UCSD-AML1 (cell line): ENCODE results near the gene BBOF1.
"Not testable (repeated sequence)": the region's sequence is repeated elsewhere in the genome, so short reads cannot be mapped to it uniquely, and the experiment has no call there.

ENCODE experiments used
- DNase-seq: peaks from one replicate; lab custom pipeline; 2025; ENCODE audit not compliant: unreplicated experiment; lab: John Stamatoyannopoulos, UW

Gene BBOF1, protein sequence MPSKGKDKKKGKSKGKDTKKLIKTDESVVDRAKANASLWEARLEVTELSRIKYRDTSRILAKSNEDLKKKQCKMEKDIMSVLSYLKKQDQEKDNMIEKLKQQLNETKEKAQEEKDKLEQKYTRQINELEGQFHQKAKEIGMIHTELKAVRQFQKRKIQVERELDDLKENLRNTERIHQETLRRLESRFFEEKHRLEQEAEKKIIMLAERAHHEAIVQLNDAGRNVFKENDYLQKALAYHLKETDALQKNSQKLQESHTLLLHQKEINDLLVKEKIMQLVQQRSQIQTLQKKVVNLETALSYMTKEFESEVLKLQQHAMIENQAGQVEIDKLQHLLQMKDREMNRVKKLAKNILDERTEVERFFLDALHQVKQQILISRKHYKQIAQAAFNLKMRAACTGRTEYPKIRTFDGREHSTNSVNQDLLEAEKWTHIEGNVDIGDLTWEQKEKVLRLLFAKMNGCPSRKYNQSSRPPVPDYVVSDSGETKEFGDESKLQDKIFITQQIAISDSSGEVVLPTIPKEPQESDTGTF

DNA sequence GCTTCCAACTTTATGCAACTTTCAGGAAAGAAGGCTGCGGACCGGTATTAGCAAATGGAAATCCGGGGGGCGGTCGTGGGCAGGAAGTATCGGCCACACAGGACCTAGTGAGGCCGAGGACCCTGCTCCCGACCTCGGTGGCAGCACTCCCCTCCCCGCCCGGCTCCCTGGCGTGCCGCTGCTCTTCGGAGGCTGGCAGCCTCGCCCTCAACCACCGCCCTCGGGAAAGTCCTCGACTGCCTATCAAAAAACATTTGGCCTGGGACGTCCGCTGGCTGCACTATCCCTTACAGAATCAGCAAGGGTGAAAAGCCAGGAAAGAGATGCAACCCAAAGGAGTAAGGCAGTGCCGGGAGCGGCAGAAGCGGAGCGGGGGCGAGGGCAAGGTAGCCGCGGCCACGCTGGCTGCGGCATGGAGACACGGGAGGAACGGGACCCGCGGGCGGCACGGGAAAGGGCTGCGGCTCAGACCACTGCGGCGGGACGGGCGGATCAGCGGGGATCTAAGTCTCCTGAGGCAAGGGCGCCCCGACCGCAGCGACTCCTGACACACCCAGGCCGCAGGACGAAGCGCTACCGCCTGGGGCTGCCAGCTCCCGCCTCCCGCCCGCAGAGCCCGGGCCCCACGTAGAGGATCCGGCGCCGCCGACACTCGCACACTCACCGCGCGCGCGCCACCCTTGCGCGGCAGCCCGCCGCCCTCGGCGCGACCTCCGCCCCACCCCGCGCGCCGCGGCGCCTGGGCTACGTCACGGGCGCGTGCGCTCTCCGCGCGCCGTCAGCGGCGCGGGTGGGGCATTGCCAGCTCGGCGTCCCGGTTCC lies at the start of gene BBOF1, which contains the start of gene ENTPD5:
TSS of gene BBOF1 (plus strand) at position 764 of the 822 bp plus-strand sequence. CDS start 130 bp downstream, outside the sequence.
TSS of gene ENTPD5 (minus strand) at position 703 of the 822 bp plus-strand sequence. CDS start 31,186 bp downstream, outside the sequence.
- peak; percentile 90 for DNase-seq

DNA sequence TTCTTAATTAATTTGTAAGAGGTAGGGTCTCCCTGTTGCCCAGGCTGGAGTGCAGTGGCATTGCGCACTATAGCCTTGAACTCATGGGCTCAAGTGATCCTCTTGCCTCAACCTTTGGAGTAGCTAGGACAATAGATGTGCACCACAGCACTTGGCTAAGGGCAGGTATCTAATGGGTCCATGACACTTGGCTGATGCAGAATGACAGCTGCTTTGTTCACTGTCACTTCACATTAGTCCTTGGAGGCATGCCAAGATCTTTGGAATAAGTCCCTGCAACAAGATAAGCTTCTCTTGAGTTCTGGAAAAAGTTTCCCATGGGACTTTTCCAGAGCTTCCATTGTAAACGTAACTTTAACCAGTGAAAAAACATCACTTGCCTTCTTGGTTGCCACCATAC lies 45.7 kb upstream of the BBOF1 start:
- DNase-seq, result no peak

DNA sequence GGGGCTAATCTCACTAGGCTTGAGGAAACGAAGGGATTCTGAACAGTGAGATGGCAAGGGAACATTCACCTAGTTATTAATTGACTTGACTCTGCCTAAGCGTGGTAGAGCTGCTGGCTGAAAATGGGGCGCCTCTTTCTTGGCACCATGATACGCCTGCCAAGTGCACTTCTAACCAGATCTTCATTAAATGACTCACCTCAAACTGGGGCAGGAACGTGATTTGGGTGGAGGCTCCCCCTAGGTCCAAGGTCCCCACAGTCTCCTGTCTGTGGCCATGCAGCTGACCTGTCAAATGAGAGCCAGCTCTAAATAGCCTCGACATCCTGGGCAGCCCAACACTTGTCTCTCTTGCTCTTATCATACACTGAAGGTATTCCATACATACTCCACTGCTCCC lies 43.0 kb upstream of the BBOF1 start:
- DNase-seq, result no peak

DNA sequence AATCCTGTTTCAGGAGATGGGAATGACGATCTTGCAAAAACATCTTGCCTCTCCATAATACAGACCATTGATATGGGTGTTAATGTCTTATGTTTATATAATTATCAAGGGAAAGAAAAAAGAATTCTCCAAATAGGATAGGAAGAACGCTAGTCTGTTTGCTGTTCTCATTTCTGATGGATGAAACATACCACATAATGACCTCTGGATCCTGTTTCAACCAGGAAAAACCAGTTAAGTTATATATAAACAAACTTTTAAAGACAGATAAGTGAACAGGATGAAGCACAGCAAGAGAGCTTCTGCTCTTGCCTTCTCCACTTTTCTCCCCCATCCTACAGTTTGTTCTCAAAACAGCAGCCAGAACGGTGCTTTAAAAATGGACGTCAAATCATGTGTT lies 41.3 kb upstream of the BBOF1 start:
- DNase-seq, result no peak

DNA sequence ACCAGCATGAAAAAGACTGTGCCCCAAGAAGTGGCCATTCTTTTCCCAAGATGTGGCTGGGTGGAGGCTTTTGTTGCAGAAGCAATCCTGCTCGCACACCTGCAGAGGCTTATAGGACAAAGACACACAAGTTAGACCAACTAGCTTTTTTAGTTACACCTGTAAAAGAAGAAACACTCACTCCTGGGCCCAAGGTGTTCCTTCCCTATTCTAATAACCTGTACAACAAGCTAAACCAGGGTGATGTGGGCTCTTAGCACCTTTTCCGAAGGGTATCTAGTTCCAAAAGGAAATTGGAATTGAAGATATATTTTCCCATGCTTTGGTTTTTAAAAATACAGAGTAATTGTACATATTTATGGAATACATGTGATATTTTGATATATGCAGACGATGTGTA lies 31.1 kb upstream of the BBOF1 start:
- DNase-seq, result no peak

DNA sequence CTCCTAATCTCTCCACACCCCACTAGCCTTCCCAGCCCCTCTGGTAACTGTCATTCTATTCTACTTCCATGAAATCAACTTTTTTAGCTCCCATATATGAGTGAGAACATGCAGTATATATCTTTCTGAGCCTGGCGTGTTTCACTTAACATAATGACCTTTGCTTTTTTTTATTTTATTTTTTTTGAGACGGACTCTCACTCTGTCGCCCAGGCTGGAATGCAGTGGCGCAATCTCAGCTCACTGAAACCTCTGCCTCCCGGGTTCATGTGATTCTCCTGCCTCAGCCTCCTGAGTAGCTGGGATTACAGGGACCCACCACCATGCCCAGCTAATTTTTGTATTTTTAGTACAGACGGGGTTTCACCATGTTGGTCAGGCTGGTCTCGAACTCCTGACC lies 30.5 kb upstream of the BBOF1 start:
- not testable (repeated sequence) for DNase-seq

DNA sequence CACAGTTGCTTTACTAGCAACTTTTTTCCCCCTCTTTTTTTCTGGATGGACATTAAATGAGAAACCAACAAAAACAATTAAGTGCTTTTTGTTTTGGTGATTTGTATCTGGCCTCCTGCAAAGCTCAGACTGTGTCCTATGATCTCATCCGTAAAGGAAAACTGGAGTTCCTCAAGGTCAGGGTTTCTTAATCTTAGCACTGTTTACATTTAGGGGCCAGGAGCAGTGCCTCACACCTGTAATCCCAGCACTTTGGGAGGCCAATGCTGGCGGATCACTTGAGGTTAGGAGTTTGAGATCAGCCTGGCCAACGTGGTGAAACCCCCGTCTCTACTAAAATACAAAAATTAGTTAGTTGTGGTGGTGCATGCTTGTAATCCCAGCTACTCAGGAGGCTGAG lies 28.1 kb upstream of the BBOF1 start:
- DNase-seq, result no peak

DNA sequence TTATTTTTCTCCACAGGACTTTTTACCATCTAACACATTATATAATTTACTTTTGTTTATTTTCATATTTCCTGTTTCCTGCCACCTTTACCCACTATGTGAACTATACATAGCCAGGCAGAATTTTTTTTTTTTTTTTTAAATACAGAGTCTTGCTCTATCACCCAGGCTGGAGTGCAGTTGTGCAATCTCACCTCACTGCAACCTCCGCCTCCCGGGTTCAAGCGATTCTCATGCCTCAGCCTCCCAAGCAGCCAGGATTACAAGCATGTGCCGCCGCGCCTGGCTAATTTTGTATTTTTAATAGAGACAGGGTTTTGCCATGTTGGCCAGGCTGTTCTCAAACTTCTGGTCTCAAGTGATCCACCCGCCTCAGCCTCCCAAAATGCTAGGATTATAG lies 24.2 kb upstream of the BBOF1 start:
- not testable (repeated sequence) for DNase-seq

DNA sequence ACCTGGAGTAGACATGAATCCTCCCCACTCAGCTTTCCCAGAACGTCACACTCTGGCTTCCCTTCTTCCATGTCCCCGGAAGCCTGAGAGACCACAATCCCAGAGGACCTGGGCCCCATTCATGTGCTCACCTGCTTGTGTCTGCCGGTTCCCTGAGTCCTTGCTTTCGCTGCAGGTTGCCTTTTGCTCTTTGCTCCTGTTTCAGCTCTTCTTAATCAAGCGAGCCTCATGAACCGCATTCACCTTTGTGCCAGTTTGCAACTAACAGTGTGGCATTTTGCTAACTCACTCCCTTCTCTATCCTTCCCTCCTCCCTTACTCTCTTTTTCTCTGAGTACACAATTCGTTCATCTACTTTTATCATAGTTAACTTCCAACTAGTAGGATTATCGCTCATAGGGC lies 23.2 kb upstream of the BBOF1 start:
- DNase-seq, result no peak

DNA sequence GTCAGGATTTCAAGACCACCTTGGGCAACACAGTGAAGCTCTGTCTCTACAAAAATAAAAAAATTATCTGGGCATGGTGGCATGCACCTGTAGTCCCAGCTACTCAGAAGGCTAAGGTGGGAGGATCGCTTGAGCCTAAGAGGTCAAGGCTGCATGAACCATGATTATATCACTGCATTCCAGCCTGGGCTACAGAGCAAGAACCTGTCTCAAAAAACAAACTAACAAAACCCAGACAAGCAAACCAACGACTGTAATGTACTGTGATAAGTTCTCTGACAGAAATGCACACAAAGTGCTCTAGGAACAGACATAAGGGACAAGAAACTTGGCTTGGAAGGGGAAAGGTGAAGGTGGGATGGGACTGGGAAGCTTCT lies 22.4 kb upstream of the BBOF1 start:
- DNase-seq, result no peak

DNA sequence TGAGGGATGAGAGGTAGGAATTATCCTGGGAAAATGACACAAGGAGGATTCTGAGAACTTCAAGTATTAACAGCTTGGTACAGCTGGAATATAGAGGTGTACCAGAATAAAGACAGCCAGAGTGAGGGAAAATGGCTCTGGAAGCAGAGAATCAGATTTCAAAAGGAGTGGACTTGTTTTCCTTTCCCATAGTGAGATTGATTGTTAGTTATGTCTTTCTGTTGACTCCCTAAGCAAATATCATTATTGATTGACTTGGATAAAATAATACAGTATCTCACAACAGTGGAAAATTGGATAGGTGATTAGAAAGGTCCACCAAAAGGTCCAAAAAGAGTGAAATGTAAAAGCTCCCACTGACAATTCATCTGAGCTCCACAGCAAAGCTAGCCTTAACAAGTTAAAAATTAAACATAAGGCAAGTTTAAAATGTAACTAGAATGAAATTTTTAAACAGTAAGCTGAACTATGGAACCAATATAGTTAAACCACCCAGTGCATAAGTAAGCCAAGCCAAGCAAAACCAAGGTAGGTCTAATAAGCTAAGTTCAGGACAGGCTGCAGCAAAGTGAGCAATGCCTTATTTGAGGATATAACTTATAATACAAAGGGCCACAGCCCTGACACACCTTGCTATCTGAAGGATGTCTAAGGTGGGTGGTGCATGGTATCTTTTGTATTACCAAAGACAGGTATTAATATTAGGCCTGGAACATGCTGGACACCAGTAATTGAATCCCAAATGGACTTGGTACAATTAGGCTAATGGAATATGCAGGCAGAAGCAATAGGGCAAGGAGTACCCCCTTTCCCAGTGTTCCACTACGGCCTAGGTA lies 21.8 kb upstream of the BBOF1 start:
- no peak for DNase-seq

DNA sequence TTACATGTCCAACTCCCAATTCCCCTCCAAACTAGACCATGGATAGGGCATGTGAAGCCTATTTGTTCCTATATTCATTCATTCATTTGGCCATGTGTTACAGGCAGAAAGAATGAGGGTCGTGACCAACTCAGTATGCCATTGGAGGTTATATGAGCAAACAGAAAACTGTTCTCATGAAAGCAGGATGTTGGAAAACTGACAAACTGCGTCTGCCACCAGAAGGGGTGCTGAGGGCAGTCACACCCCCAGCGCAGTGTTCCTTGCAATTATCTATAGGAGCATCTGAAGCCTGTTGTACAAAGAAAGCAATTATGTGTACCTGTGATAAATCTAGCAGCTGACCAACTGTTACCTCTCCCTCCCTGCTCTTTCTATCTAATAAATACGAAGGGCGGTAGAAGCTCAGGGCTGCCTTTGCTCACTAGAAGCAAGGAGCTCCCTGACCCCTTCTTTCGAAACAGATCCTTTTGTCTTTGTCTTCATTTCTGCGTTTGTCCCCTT lies 21.2 kb upstream of the BBOF1 start:
- DNase-seq, result no peak

DNA sequence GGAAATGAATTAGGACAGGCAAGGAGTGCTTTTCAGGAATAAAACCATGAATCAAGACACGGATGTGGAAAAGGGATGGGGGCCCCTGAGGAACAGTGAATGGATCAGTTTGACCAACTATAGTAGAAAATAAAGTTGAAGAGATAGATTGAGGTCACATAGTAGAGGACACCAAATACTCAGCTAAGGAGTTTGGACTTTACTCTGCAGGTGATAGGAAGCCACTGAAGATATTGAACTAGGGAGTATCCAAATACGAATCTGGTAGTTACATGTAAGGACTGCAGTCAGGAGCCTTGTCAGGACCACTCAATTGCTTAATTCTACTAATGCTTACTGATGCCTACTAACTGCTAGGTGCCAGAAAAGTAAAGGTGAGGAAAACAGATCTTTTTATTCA lies 20.4 kb upstream of the BBOF1 start:
- DNase-seq, result no peak

DNA sequence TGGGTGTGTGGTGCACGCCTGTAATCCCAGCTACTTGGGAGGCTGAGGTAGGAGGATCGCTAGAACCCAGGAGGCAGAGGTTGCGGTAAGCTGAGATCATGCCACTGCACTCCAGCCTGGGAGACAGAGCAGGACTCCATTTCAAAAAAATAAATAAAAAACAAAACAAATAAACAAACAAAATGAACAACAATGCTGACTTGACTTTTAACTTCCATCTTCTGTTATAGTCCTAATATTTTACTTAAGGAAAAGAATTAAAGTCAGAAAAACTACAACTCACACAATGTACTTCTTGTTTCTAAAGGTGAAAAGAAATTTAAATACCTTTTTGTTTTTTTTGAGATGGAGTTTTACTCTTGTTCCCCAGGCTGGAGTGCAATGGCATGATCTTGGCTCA lies 13.5 kb upstream of the BBOF1 start:
- not testable (repeated sequence) for DNase-seq

DNA sequence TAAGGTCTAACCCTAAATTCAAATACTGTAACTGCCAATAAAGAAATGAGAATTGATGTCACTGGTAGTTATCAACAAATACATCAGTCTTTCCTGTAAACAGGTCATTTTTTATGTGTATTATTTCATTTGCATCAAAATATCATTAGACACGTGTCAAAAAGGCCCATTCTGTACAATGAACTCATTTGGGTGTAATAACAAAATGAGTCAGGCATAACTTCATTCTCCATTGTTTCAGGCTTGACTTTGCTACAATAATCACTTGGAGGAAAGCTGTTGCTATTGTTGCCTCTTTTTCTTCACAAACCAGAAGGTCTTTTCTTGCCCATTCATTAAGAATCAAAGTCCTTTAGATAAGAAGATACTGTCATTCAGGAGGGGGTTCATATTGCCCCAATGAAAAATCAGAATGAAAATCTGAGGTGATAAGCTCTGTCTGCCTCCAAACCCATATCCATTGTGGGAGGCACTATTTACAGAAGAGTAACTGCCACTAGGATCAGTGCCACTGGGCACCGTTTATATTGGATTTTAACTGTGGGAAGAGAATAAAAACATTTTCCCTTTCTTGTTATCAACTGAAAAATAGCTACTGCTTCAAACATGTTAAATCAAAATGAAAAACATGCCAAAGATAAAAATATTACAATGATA lies 10.2 kb upstream of the BBOF1 start:
- DNase-seq, result no peak

DNA sequence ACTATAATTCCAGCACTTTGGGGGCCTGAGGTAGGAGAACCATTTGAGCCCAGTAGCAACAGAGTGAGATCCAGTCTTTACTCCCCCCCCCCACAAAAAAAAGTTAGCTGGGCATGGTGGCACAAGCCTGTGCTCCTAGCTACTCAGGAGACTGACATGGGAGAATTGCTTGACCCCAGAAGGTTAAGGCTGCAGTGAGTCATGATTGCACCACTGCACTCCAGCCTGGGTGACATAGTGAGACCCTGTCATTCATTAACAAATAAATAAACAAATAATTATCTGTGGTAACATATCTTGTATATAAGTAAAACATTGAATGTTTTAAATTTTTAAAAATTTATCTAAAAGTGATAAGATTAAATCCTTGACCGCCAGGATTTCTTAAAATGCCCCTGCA lies 4.8 kb upstream of the BBOF1 start:
- DNase-seq, result no peak

DNA sequence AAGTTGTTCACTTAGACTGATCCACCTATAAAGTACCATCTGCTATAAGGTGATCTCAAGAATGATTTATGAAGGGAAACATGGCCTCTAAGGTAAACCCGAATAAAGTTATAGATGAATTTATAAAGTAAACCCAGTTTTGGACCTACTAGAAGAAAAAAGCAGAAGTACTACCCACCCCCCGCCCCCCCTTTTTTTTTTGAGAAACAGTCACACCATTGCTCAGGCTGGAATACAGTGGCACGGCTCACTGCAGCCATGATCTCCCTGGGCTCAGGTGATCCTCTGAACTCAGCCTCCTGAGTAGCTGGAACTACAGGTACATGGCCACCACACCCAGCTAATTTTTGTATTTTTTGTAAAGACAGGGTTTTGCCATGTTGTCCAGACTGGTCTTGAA lies 4.0 kb upstream of the BBOF1 start:
- DNase-seq, result no peak

DNA sequence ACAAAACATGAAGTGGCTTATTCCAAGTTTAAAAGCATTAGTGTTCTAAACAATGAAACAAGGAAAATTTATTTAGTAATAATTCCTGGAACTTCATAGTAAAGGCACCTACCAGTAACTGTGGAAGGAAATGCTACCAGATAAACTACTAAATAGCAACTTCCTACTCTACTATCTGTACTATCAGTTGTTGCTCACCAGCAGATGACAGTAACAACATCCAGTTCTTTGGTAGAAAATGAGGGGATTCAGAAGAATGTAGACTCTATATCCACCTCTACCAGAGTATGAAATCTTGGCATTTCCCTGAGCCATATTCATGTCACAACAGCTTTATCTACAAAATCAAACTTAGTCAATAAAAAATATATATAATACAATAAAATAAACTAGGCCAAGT lies 3.2 kb upstream of the BBOF1 start:
- DNase-seq, result no peak

DNA sequence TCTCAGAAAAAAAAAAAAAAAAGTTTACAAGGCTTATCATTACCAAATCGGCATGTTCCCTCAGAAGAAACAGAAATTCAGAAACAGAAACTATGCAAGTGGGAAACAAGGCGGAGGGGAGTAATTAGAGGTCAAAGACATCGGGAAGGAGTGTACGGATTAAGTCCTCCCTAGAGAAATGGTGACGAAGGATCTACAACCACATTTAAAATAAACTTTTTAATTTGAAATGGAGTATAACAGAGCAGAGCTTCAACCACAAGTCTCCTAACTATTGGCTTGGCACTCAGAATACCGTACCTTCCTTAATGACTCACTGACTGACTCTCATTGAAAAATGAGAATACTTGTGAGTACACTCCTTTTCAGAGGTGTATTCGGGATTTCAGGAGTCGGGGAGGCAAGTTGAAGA lies 969 bp upstream of the BBOF1 start:
- no peak for DNase-seq

DNA sequence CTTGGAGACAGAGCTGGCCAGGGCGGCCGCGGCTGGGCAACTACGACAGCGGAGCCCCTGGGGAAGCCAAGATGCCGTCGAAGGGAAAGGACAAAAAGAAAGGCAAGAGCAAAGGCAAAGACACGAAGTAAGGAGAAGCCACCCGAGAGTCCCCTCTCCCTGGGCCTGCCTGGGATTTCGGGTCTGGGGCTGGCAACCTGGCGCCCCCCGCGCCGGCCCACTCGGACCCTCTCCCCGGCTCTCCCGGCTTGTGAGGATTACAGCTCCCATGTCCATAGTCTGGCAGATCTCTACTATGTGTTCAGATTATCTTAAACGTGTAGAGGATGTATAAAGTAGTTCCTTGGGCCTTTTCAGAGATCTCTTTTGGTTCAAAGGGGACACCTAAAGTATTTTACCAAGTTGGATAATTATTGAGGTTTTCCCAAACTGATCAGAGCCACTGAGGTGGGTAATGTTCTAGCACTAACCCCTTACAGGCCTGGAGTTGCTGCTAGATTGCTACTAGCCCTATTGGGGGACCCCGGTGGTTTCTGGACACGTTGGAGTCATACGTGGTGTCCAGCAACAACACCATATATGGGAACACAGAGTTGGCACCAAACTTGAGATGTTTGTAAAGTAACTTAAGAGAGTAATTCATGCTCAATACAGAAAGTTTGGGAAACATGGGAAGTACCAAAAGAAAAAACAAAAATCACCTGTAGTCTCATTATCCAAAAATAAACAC lies 424 bp downstream of the BBOF1 start:
- no peak for DNase-seq
